ENCODE measurements around the gene SYT7. TPM values are rescaled to one million over a fixed set of nuclear protein-coding genes. Genes with fewer than 3 reads are reported as not detected.

SYT7 gene
- total and polyA plus RNA-seq, 10 of the 15 experiments (the other 5 are each of a cell fraction or from before 2014, with no cell fraction given): not detected

DNA sequence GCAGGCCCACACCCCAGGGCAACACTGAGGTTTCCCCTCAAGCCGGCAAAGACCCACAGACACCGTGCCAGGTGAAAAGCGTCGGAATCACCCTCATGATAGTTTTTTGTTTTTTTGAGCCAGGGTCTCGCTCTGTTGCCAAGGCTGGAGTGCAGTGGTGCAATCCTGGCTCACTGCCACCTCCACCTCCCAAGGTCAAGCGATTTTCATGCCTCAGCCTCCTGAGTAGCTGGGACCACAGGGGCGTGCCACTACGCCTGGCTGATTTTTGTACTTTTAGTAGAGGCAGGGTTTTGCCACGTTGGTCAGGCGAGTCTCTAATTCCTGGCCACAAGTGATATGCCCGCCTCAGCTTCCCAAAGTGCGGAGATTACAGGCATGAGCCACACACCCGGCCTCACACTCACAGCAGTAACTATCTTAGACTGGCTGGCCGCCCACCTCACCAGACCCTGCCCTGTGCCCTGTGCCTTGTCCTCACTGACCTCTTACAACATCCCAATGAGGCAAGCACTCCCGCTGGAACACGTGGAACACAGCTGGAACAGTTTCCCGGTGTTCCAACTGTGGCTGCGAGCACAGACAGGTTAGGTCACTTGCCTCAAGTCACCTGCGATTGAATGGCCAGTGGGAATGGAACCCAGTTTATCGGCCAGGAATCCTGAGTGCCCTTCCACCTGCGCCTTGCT, 51.2 kb downstream of the SYT7 start:
- CTCF ChIA-PET: interaction anchor here (3.7 kb wide), 1 partner anchor 13 kb away, joined by 19 read pairs; no protein-coding TSS in a partner anchor
- H3K4me2 ChIP-seq (ENCODE audit: control insufficient read depth, insufficient read depth): no peak overlapping the region

More for the DNA sequence above, 51.2 kb downstream of the SYT7 start:
- TF ChIP-seq ZZZ3 (IDR thresholded peaks at IDR 0.05; ENCODE audit: control insufficient read depth, insufficient read length, low read depth) (no peak), POU2F2 (IDR thresholded peaks at IDR 0.05; ENCODE audit: borderline replicate concordance, low read depth, low read length) (no peak), GABPA (IDR thresholded peaks at IDR 0.05; ENCODE audit: low read depth) (no peak), WRNIP1 (IDR thresholded peaks at IDR 0.05; ENCODE audit: borderline replicate concordance, low read depth, low read length) (no peak), NFYB (IDR thresholded peaks at IDR 0.05; ENCODE audit: insufficient read depth, low read depth, low read length) (no peak), IKZF2 (IDR thresholded peaks at IDR 0.05) (no peak), POLR2A (IDR thresholded peaks at IDR 0.05; ENCODE audit: low read depth, low read length) (no peak), EGR1 (IDR thresholded peaks at IDR 0.05; ENCODE audit: borderline replicate concordance in 1 of 2, low read depth in 2 of 2, low read length in 2 of 2) (no peak), SRF (IDR thresholded peaks at IDR 0.05; ENCODE audit: low read depth in 2 of 2, low read length in 2 of 2) (no peak), PAX8 (IDR thresholded peaks at IDR 0.05) (no peak), SUZ12 (IDR thresholded peaks at IDR 0.05; ENCODE audit: unreplicated experiment) (no peak), SPI1 (IDR thresholded peaks at IDR 0.05; ENCODE audit: borderline replicate concordance, insufficient read depth, low read depth, low read length) (no peak), CHD4 (IDR thresholded peaks at IDR 0.05) (no peak), HDAC2 (IDR thresholded peaks at IDR 0.05) (no peak), FOXK2 (IDR thresholded peaks at IDR 0.05) (no peak), PAX5 (IDR thresholded peaks at IDR 0.05; ENCODE audit: borderline replicate concordance, low read depth, low read length) (no peak), BRCA1 (IDR thresholded peaks at IDR 0.05; ENCODE audit: low read depth, low read length) (no peak)
- TF ChIP-seq, protein P1, sequence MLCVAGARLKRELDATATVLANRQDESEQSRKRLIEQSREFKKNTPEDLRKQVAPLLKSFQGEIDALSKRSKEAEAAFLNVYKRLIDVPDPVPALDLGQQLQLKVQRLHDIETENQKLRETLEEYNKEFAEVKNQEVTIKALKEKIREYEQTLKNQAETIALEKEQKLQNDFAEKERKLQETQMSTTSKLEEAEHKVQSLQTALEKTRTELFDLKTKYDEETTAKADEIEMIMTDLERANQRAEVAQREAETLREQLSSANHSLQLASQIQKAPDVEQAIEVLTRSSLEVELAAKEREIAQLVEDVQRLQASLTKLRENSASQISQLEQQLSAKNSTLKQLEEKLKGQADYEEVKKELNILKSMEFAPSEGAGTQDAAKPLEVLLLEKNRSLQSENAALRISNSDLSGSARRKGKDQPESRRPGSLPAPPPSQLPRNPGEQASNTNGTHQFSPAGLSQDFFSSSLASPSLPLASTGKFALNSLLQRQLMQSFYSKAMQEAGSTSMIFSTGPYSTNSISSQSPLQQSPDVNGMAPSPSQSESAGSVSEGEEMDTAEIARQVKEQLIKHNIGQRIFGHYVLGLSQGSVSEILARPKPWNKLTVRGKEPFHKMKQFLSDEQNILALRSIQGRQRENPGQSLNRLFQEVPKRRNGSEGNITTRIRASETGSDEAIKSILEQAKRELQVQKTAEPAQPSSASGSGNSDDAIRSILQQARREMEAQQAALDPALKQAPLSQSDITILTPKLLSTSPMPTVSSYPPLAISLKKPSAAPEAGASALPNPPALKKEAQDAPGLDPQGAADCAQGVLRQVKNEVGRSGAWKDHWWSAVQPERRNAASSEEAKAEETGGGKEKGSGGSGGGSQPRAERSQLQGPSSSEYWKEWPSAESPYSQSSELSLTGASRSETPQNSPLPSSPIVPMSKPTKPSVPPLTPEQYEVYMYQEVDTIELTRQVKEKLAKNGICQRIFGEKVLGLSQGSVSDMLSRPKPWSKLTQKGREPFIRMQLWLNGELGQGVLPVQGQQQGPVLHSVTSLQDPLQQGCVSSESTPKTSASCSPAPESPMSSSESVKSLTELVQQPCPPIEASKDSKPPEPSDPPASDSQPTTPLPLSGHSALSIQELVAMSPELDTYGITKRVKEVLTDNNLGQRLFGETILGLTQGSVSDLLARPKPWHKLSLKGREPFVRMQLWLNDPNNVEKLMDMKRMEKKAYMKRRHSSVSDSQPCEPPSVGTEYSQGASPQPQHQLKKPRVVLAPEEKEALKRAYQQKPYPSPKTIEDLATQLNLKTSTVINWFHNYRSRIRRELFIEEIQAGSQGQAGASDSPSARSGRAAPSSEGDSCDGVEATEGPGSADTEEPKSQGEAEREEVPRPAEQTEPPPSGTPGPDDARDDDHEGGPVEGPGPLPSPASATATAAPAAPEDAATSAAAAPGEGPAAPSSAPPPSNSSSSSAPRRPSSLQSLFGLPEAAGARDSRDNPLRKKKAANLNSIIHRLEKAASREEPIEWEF (IDR thresholded peaks at IDR 0.05; ENCODE audit: insufficient replicate concordance, low read depth, low read length): no peak
- TF ChIP-seq, protein P2, sequence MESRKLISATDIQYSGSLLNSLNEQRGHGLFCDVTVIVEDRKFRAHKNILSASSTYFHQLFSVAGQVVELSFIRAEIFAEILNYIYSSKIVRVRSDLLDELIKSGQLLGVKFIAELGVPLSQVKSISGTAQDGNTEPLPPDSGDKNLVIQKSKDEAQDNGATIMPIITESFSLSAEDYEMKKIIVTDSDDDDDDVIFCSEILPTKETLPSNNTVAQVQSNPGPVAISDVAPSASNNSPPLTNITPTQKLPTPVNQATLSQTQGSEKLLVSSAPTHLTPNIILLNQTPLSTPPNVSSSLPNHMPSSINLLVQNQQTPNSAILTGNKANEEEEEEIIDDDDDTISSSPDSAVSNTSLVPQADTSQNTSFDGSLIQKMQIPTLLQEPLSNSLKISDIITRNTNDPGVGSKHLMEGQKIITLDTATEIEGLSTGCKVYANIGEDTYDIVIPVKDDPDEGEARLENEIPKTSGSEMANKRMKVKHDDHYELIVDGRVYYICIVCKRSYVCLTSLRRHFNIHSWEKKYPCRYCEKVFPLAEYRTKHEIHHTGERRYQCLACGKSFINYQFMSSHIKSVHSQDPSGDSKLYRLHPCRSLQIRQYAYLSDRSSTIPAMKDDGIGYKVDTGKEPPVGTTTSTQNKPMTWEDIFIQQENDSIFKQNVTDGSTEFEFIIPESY (IDR thresholded peaks at IDR 0.05): no peak
- ChIA-PET RAD21 (ENCODE audit: unreplicated experiment) (no interaction called here), POLR2A (no interaction called here), SMC1A (ENCODE audit: uncharacterized antibody, unreplicated experiment) (no interaction called here)
- BruUV-seq (replicated peaks): no TSS peak
- Histone ChIP-seq H3K9me3 (replicated peaks; ENCODE audit: control insufficient read depth, insufficient read depth, low read length) (no peaks in the 10 kb centered on the region), H3K36me3 (ENCODE audit: control insufficient read depth in 2 of 2, insufficient read depth in 2 of 2, low read length in 1 of 2) (no peaks in the 10 kb centered on the region), H3K4me1 (ENCODE audit: control insufficient read depth, insufficient read depth, low read length) (no peaks in the 10 kb centered on the region), H3K27ac (ENCODE audit: control insufficient read depth, insufficient read depth) (no peak overlapping the region), H2AFZ (ENCODE audit: control insufficient read depth, low read depth, low read length) (no peak overlapping the region), H3K27me3 (replicated peaks in 1 of 2; ENCODE audit: control insufficient read depth in 2 of 2, insufficient read depth in 2 of 2, low read length in 1 of 2) (peaks cover 0 to 4% of the 10 kb centered on the region in 2 experiments; a peak in 2 of 4 replicates), H3K4me3 (no peak overlapping the region), H3K79me2 (ENCODE audit: control insufficient read depth, insufficient read depth, low read length) (no peaks in the 10 kb centered on the region), H3K9ac (ENCODE audit: control insufficient read depth, insufficient read depth, low read length) (no peak overlapping the region), H4K20me1 (ENCODE audit: control insufficient read depth, insufficient read depth) (no peaks in the 10 kb centered on the region)
- in situ Hi-C loops (cut with MboI) (no loop called here), intact Hi-C loops (cut with micrococcal nuclease; ENCODE audit: unreplicated experiment) (loop anchor here (10.0 kb wide), 1 partner anchor 105 kb away; no protein-coding TSS in a partner anchor)
- 29% methylated on average over 21 of the region's 21 CpGs for WGBS (ENCODE audit: insufficient coverage, insufficient replicate concordance, low lambda C conversion rate, missing lambda C conversion rate)
- DNase-seq (ENCODE audit: low read depth, low spot score) (no peak), ATAC-seq (no peak), FAIRE-seq (no peak)

All from GM12878 (cell line).